Measurements from ENCODE around the gene PCED1B. TPM values are rescaled to one million over a fixed set of nuclear protein-coding genes. Genes with fewer than 3 reads are reported as not detected.

Gene PCED1B
- total and polyA plus RNA-seq, 4 donors = 2.2 to 8.2 (median 3.8) TPM

- ATAC-seq (ENCODE audit: insufficient read depth, low FRiP score) = no peak
- Histone ChIP-seq H3K36me3 (ENCODE audit: control insufficient read depth in 4 of 4, insufficient read depth in 4 of 4, low read length in 4 of 4) (peaks cover 0 to 2% (median 0%) of the 10 kb centered on the region in 4 donors), H3K4me1 (ENCODE audit: control insufficient read depth in 5 of 5, insufficient read depth in 5 of 5, low read length in 5 of 5) (no peaks in the 10 kb centered on the region), H3K9me3 (ENCODE audit: control insufficient read depth in 4 of 4, insufficient read depth in 3 of 4, low read length in 3 of 4) (peaks cover 0 to 2% (median 0%) of the 10 kb centered on the region in 4 donors), H3K4me3 (no peak overlapping the region), H3K27ac (ENCODE audit: low read depth in 1 of 2, low read length in 1 of 2) (no peak overlapping the region), H3K9ac (ENCODE audit: insufficient read depth in 1 of 2, low read length in 2 of 2) (no peak overlapping the region), H3K27me3 (ENCODE audit: control insufficient read depth in 3 of 3, insufficient read depth in 3 of 3, low read length in 2 of 3) (no peaks in the 10 kb centered on the region)
- no peak for DNase-seq
- TF ChIP-seq CTCF (IDR thresholded peaks at IDR 0.05; ENCODE audit: control extremely low read depth, extremely low read depth) = no peak
- 91 to 97% methylated on average over 2 of the region's 2 CpGs for WGBS, 2 donors
Observed at GRCh38 chr12:47110718-47111391, 31.4 kb downstream of the PCED1B start.

GRCh38 chr12:47111392-47111778, 32.0 kb downstream of the PCED1B start:
- no peak overlapping the region for H3K4me3 ChIP-seq
- no peak overlapping the region for H3K9ac ChIP-seq (ENCODE audit: insufficient read depth in 1 of 2, low read length in 2 of 2)
- H3K36me3 ChIP-seq (ENCODE audit: control insufficient read depth in 4 of 4, insufficient read depth in 4 of 4, low read length in 4 of 4) = peaks cover 0 to under 1% (median 0%) of the 10 kb centered on the region in 4 donors
- peaks cover 0 to 2% (median 0%) of the 10 kb centered on the region in 4 donors for H3K9me3 ChIP-seq (ENCODE audit: control insufficient read depth in 4 of 4, insufficient read depth in 3 of 4, low read length in 3 of 4)
- no peaks in the 10 kb centered on the region for H3K4me1 ChIP-seq (ENCODE audit: control insufficient read depth in 5 of 5, insufficient read depth in 5 of 5, low read length in 5 of 5)
- DNase-seq (no peak), ATAC-seq (ENCODE audit: insufficient read depth, low FRiP score) (no peak)
- TF ChIP-seq CTCF (IDR thresholded peaks at IDR 0.05; ENCODE audit: control extremely low read depth, extremely low read depth) = no peak
- WGBS, 2 donors = 87 to 88% methylated on average over 2 of the region's 2 CpGs
- no peaks in the 10 kb centered on the region for H3K27me3 ChIP-seq (ENCODE audit: control insufficient read depth in 3 of 3, insufficient read depth in 3 of 3, low read length in 2 of 3)
- no peak overlapping the region for H3K27ac ChIP-seq (ENCODE audit: low read depth in 1 of 2, low read length in 1 of 2)

- Histone ChIP-seq H3K4me1 (ENCODE audit: control insufficient read depth in 5 of 5, insufficient read depth in 5 of 5, low read length in 5 of 5) (no peaks in the 10 kb centered on the region), H3K27ac (ENCODE audit: low read depth in 1 of 2, low read length in 1 of 2) (no peak overlapping the region), H3K9ac (ENCODE audit: insufficient read depth in 1 of 2, low read length in 2 of 2) (no peak overlapping the region), H3K4me3 (no peak overlapping the region), H3K36me3 (ENCODE audit: control insufficient read depth in 4 of 4, insufficient read depth in 4 of 4, low read length in 4 of 4) (no peaks in the 10 kb centered on the region), H3K27me3 (ENCODE audit: control insufficient read depth in 3 of 3, insufficient read depth in 3 of 3, low read length in 2 of 3) (no peaks in the 10 kb centered on the region), H3K9me3 (ENCODE audit: control insufficient read depth in 4 of 4, insufficient read depth in 3 of 4, low read length in 3 of 4) (peaks cover 0 to 2% (median 0%) of the 10 kb centered on the region in 4 donors)
- no peak for DNase-seq
- ATAC-seq (ENCODE audit: insufficient read depth, low FRiP score) = no peak
- no peak for TF ChIP-seq CTCF (IDR thresholded peaks at IDR 0.05; ENCODE audit: control extremely low read depth, extremely low read depth)
- 92 to 96% methylated on average over 6 of the region's 6 CpGs for WGBS, 2 donors
Observed at GRCh38 chr12:47111854-47112253, 32.4 kb downstream of the PCED1B start.

GRCh38 chr12:47112679-47113078, 33.3 kb downstream of the PCED1B start:
- no peaks in the 10 kb centered on the region for H3K36me3 ChIP-seq (ENCODE audit: control insufficient read depth in 4 of 4, insufficient read depth in 4 of 4, low read length in 4 of 4)
- H3K9me3 ChIP-seq (ENCODE audit: control insufficient read depth in 4 of 4, insufficient read depth in 3 of 4, low read length in 3 of 4) = peaks cover 0 to 2% (median 0%) of the 10 kb centered on the region in 4 donors
- TF ChIP-seq CTCF (IDR thresholded peaks at IDR 0.05; ENCODE audit: control extremely low read depth, extremely low read depth) = no peak
- DNase-seq (no peak), ATAC-seq (ENCODE audit: insufficient read depth, low FRiP score) (no peak)
- H3K27ac ChIP-seq (ENCODE audit: low read depth in 1 of 2, low read length in 1 of 2) = no peak overlapping the region
- no peak overlapping the region for H3K4me3 ChIP-seq
- WGBS, 2 donors = 74 to 89% methylated on average over 2 of the region's 2 CpGs
- H3K27me3 ChIP-seq (ENCODE audit: control insufficient read depth in 3 of 3, insufficient read depth in 3 of 3, low read length in 2 of 3) = no peaks in the 10 kb centered on the region
- no peak overlapping the region for H3K9ac ChIP-seq (ENCODE audit: insufficient read depth in 1 of 2, low read length in 2 of 2)
- H3K4me1 ChIP-seq (ENCODE audit: control insufficient read depth in 5 of 5, insufficient read depth in 5 of 5, low read length in 5 of 5) = no peaks in the 10 kb centered on the region

Measured in lung (tissue), 12 donors.